SK-N-SH treated with all-trans-retinoic acid at 6 μM for 48 hours (cell line): ENCODE data around the gene PGS1.

Source experiments
- ATAC-seq: fragments of 200-7000 bp; cut with Tn5 transposase; 3 replicates; pipeline ENCODE4 v1.9.1; 2020; ENCODE audit warnings: mild to moderate bottlenecking, moderate library complexity
- ARNTL ChIP-seq: fragments of 450-650 bp; formaldehyde crosslinking; IDR thresholded peaks from 2 replicates; pipeline ENCODE4 v1.5.0; 2020; ENCODE audit warnings: low read depth, mild to moderate bottlenecking, moderate library complexity, borderline replicate concordance
- BACH2 ChIP-seq: fragments of 250-450 bp; sonication (Bioruptor Pico); IDR thresholded peaks from 2 replicates; pipeline ENCODE4 v1.9.0; 2021; ENCODE audit warnings: mild to moderate bottlenecking, borderline replicate concordance
- CREB5 ChIP-seq: fragments of 250-450 bp; sonication (Bioruptor Pico); IDR thresholded peaks from 2 replicates; pipeline ENCODE4 v1.5.1; 2020; ENCODE audit warnings: low read depth, mild to moderate bottlenecking, moderate library complexity
- CSDC2 ChIP-seq: fragments of 250-450 bp; sonication (Bioruptor Pico); IDR thresholded peaks from 2 replicates; pipeline ENCODE4 v1.5.0; 2020; ENCODE audit warnings: mild to moderate bottlenecking, moderate library complexity
- CSRNP3 ChIP-seq: fragments of 250-450 bp; sonication (Bioruptor Pico); IDR thresholded peaks from 2 replicates; pipeline ENCODE4 v1.5.1; 2021; ENCODE audit warnings: mild to moderate bottlenecking, moderate library complexity
- ESRRG ChIP-seq: fragments of 250-450 bp; sonication (Bioruptor Pico); IDR thresholded peaks from 2 replicates; pipeline ENCODE4 v1.6.1; 2021; ENCODE audit warnings: mild to moderate bottlenecking
- GLIS3 ChIP-seq: fragments of 250-450 bp; sonication (Bioruptor Pico); IDR thresholded peaks from 2 replicates; pipeline ENCODE4 v1.5.0; 2020; ENCODE audit warnings: mild to moderate bottlenecking, moderate library complexity
- ISL1 ChIP-seq: fragments of 250-450 bp; sonication (Bioruptor Pico); IDR thresholded peaks from 2 replicates; pipeline ENCODE4 v2.1.2; 2022; ENCODE audit warnings: mild to moderate bottlenecking, moderate library complexity
- OSR1 ChIP-seq: fragments of 250-450 bp; sonication (Bioruptor Pico); IDR thresholded peaks from 2 replicates; pipeline ENCODE4 v1.8.0; 2022; ENCODE audit warnings: moderate library complexity, mild to moderate bottlenecking, inconsistent platforms
- PATZ1 ChIP-seq: fragments of 250-450 bp; sonication (Bioruptor Pico); IDR thresholded peaks from 2 replicates; pipeline ENCODE4 v1.8.0; 2020; ENCODE audit warnings: mild to moderate bottlenecking, moderate library complexity, borderline replicate concordance
- PPARA ChIP-seq: fragments of 250-450 bp; sonication (Bioruptor Pico); IDR thresholded peaks from 2 replicates; pipeline ENCODE4 v1.5.0; 2020; ENCODE audit warnings: mild to moderate bottlenecking, borderline replicate concordance
- RARB ChIP-seq: fragments of 250-450 bp; sonication (Bioruptor Pico); IDR thresholded peaks from 2 replicates; pipeline ENCODE4 v1.8.0; 2021; ENCODE audit warnings: mild to moderate bottlenecking, moderate library complexity
- SNAI2 ChIP-seq: fragments of 250-450 bp; sonication (Bioruptor Pico); IDR thresholded peaks from 2 replicates; pipeline ENCODE4 v1.5.0; 2020; ENCODE audit warnings: mild to moderate bottlenecking, moderate library complexity
- TCF4 ChIP-seq: fragments of 250-450 bp; sonication (Bioruptor Pico); IDR thresholded peaks from 2 replicates; pipeline ENCODE4 v1.8.0; 2021; ENCODE audit warnings: mild to moderate bottlenecking, moderate library complexity, borderline replicate concordance
- TOX ChIP-seq: fragments of 250-450 bp; sonication (Bioruptor Pico); IDR thresholded peaks from 2 replicates; pipeline ENCODE4 v1.8.0; 2021; ENCODE audit warnings: mild to moderate bottlenecking, moderate library complexity, borderline replicate concordance
- TSHZ2 ChIP-seq: fragments of 250-450 bp; sonication (Bioruptor Pico); IDR thresholded peaks from 2 replicates; pipeline ENCODE4 v1.5.0; 2020; ENCODE audit warnings: mild to moderate bottlenecking, moderate library complexity
- ZC3H10 ChIP-seq: fragments of 250-450 bp; sonication (Bioruptor Pico); IDR thresholded peaks from 2 replicates; pipeline ENCODE4 v1.5.1; 2021; ENCODE audit warnings: mild to moderate bottlenecking, moderate library complexity
- ZFP3 ChIP-seq: fragments of 250-450 bp; sonication (Bioruptor Pico); IDR thresholded peaks from 2 replicates; pipeline ENCODE4 v1.5.0; 2020; ENCODE audit warnings: mild to moderate bottlenecking, moderate library complexity
- ZFP30 ChIP-seq: fragments of 450-650 bp; formaldehyde crosslinking; IDR thresholded peaks from 2 replicates; pipeline ENCODE4 v1.5.0; 2022; ENCODE audit warnings: mild to moderate bottlenecking, moderate library complexity
- ZNF70 ChIP-seq: fragments of 450-650 bp; formaldehyde crosslinking; IDR thresholded peaks from 2 replicates; pipeline ENCODE4 v1.5.0; 2020; ENCODE audit warnings: mild to moderate bottlenecking, moderate library complexity
- ZNF8 ChIP-seq: fragments of 450-650 bp; formaldehyde crosslinking; IDR thresholded peaks from 2 replicates; pipeline ENCODE4 v1.5.0; 2020; ENCODE audit warnings: mild to moderate bottlenecking, moderate library complexity

Gene PGS1

GRCh38 chr17:78357177-78357586, 21.3 kb upstream of the PGS1 start:
- TF ChIP-seq BACH2 (CRISPR knock-in tag) (no peak), PATZ1 (CRISPR knock-in tag) (peak; percentile 73; the same call in 1 of the 2 replicates), SNAI2 (CRISPR knock-in tag) (no peak), ZNF70 (CRISPR knock-in tag) (no peak)
- peak; percentile 5 for ATAC-seq

- no peak for ATAC-seq
- no peak for TF ChIP-seq ARNTL (CRISPR knock-in tag)
- TF ChIP-seq CSRNP3 (CRISPR knock-in tag), result no peak
- TF ChIP-seq OSR1 (CRISPR knock-in tag), result no peak
- TF ChIP-seq SNAI2 (CRISPR knock-in tag), result no peak
- no peak for TF ChIP-seq TSHZ2
- no peak for TF ChIP-seq ZFP3 (CRISPR knock-in tag)
- TF ChIP-seq ZNF8 (CRISPR knock-in tag), result no peak
- TF ChIP-seq TCF4 (CRISPR knock-in tag), result no peak
- TF ChIP-seq CREB5 (CRISPR knock-in tag), result no peak
- TF ChIP-seq GLIS3 (CRISPR knock-in tag), result no peak
- no peak for TF ChIP-seq ZC3H10 (CRISPR knock-in tag)
- TF ChIP-seq PATZ1 (CRISPR knock-in tag), result no peak
- TF ChIP-seq ISL1 (CRISPR knock-in tag), result no peak
- TF ChIP-seq PPARA (CRISPR knock-in tag), result no peak
- no peak for TF ChIP-seq TOX (CRISPR knock-in tag)
- no peak for TF ChIP-seq ZFP30 (CRISPR knock-in tag)
- TF ChIP-seq RARB (CRISPR knock-in tag), result no peak
- TF ChIP-seq CSDC2 (CRISPR knock-in tag), result no peak
- TF ChIP-seq ZNF70 (CRISPR knock-in tag), result no peak
- no peak for TF ChIP-seq ESRRG (CRISPR knock-in tag)
These were observed 20.5 kb upstream of the PGS1 start for GRCh38 chr17:78357672-78358537.
